BE2C (cell line): ENCODE data around the gene GLI1.

Experiments used
- DNase-seq: peaks from one replicate; pipeline ENCODE4 v3.0.0-alpha.2; 2020
- H3K27me3 ChIP-seq: fragments of 250-450 bp; sonication (Bioruptor Pico); 2 replicates; pipeline ENCODE4 v1.5.1; 2020; ENCODE audit warnings: mild to moderate bottlenecking
- H3K36me3 ChIP-seq: fragments of 250-450 bp; sonication (Bioruptor Pico); 2 replicates; pipeline ENCODE4 v1.5.1; 2020; ENCODE audit warnings: mild to moderate bottlenecking
- H3K4me1 ChIP-seq: fragments of 250-450 bp; sonication (Bioruptor Pico); 2 replicates; pipeline ENCODE4 v1.5.1; 2020
- H3K4me3 ChIP-seq: 2 replicates; pipeline ENCODE4 v1.5.1; 2011; ENCODE audit warnings: low read depth, low read length
- H3K9me3 ChIP-seq: fragments of 250-450 bp; sonication (Bioruptor Pico); 2 replicates; pipeline ENCODE4 v1.5.1; 2020
- TF ChIP-seq, protein P1 (sequence below): IDR thresholded peaks from 2 replicates; pipeline ENCODE4 v1.5.1; 2012; ENCODE audit warnings: mild to moderate bottlenecking, low read depth, low read length

GLI1 gene

GRCh38 chr12:57476162-57476992, 16.8 kb downstream of the GLI1 start:
- DNase-seq, result no peak
- no peaks in the 10 kb centered on the region for H3K4me1 ChIP-seq
- peaks cover 97% of the 10 kb centered on the region for H3K27me3 ChIP-seq

DNA sequence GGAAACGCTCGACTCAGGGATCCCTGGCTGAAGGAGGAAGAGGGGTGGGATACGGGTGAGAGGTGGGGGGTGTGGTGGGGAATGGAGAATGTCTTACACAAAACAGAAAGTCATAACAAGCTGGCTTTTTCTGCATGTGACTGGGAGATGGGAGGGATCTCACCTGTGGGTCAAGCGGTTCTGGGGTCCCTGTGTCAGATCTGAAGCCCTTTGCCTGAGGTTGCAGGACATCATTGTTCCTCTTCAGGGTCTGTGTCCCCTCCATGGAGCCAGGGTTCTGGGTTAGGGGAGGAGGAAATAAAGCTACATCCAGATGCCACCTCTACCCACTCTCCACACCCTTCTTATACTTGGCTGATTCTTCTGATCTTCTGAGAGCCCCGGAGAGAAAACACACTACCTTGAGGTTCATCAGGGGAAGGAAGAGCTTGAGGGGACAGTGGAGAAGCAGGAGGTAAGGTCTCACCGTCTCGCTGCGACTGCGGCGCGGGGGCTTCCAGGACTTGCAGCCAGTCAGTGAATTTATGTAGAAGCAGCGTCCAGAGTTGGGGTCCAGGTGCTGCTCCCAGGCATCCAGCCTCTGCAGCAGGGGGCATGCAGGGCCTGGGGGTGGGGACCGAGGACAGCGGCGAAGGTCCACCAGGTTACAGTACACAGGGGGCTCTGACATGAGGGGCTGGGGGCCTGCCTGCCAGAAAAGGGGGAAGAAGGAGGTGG, 17.6 kb downstream of the GLI1 start:
- no peak for DNase-seq
- H3K4me3 ChIP-seq, result no peak overlapping the region
- peaks cover 98% of the 10 kb centered on the region for H3K27me3 ChIP-seq
- H3K36me3 ChIP-seq, result no peaks in the 10 kb centered on the region
- no peaks in the 10 kb centered on the region; the same call in 1 of the 2 replicates for H3K9me3 ChIP-seq
- TF ChIP-seq, protein P1, sequence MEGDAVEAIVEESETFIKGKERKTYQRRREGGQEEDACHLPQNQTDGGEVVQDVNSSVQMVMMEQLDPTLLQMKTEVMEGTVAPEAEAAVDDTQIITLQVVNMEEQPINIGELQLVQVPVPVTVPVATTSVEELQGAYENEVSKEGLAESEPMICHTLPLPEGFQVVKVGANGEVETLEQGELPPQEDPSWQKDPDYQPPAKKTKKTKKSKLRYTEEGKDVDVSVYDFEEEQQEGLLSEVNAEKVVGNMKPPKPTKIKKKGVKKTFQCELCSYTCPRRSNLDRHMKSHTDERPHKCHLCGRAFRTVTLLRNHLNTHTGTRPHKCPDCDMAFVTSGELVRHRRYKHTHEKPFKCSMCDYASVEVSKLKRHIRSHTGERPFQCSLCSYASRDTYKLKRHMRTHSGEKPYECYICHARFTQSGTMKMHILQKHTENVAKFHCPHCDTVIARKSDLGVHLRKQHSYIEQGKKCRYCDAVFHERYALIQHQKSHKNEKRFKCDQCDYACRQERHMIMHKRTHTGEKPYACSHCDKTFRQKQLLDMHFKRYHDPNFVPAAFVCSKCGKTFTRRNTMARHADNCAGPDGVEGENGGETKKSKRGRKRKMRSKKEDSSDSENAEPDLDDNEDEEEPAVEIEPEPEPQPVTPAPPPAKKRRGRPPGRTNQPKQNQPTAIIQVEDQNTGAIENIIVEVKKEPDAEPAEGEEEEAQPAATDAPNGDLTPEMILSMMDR, result no peak
- no peaks in the 10 kb centered on the region for H3K4me1 ChIP-seq

More at GRCh38 chr12:57476162-57476992, 16.8 kb downstream of the GLI1 start:
- TF ChIP-seq, protein P1, result no peak
- Histone ChIP-seq H3K36me3 (no peaks in the 10 kb centered on the region), H3K4me3 (no peak overlapping the region), H3K9me3 (no peaks in the 10 kb centered on the region)

DNA sequence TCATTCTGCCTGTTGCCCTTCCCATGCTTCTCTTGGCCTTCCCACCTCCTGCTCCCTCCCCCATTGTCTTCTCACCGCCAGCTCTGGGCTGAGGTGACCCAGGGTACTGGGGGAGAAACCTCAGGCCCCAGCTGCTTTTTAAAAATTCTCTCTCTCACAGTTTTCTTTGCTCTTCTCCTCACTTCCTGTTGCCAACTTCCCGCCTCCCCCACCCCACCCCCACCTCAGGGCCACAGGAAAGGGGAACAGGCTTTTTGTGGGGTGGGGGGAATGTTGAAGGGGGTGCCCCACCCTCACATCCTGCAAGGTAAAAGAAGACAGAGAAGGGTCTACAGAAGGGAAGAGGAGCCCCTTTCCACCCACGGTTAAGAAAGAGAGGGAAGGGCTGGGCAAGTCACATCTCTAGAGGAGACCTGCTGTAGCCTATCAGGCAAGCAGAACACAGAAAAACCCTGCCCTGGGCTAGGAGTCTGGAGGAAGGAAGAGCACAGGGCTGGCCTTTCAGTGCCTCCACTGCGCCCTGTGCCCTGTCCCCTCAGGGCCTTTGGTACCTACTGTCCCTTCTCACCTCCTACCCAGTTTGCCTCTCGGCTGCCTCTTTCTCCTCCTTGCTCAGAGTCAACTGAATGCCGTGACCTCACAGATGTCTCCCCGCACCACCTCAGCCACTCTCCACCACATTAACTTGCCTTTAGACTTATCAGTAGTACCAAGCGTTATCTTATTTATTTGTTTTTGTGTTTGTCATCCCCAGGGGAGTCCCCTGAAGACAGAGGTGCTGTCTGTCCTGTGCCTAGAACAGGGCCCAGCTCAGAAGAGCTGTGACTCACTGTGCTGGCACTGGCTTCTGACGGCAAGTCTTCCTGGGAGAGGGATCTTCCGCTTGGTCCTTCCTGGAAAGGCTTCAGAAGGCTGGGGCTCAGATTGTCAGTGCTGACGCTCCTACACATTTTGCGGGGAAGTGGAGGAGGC, 18.4 kb downstream of the GLI1 start:
- H3K4me3 ChIP-seq, result no peak overlapping the region
- no peak for DNase-seq
- H3K9me3 ChIP-seq, result no peaks in the 10 kb centered on the region; the same call in 1 of the 2 replicates
- TF ChIP-seq, protein P1, result no peak
- peaks cover 96% of the 10 kb centered on the region for H3K27me3 ChIP-seq
- no peaks in the 10 kb centered on the region for H3K4me1 ChIP-seq
- H3K36me3 ChIP-seq, result no peaks in the 10 kb centered on the region

GRCh38 chr12:57479043-57479375, 19.4 kb downstream of the GLI1 start:
- H3K36me3 ChIP-seq, result no peaks in the 10 kb centered on the region
- H3K4me1 ChIP-seq, result no peaks in the 10 kb centered on the region

GRCh38 chr12:57479376-57480115, 20.0 kb downstream of the GLI1 start, which contains the start of gene ARHGAP9:
ARHGAP9 (minus strand) TSS chr12:57479866; CDS start chr12:57479406, 460 bp downstream.
- Histone ChIP-seq H3K4me3 (no peak within 1 kb of the TSS), H3K27me3 (peaks cover 85% of the 10 kb centered on the region), H3K4me1 (no peaks in the 10 kb centered on the region), H3K9me3 (no peaks in the 10 kb centered on the region; the same call in 1 of the 2 replicates), H3K36me3 (no peaks in the 10 kb centered on the region)
- no peak for DNase-seq
- TF ChIP-seq, protein P1, result no peak

More at GRCh38 chr12:57479043-57479375, 19.4 kb downstream of the GLI1 start:
- TF ChIP-seq, protein P1, result no peak
- Histone ChIP-seq H3K4me3 (no peak overlapping the region), H3K27me3 (peaks cover 91% of the 10 kb centered on the region), H3K9me3 (no peaks in the 10 kb centered on the region; the same call in 1 of the 2 replicates)
- DNase-seq, result no peak
